ENCODE data around the gene TGFB1I1. TPM values are rescaled to one million over a fixed set of nuclear protein-coding genes. Genes with fewer than 3 reads are reported as not detected.

TGFB1I1 gene
- total and polyA plus RNA-seq, 2 of the 13 experiments (the other 11 are each of a cell fraction or from before 2014, with no cell fraction given): 0.80 to 2.9 TPM

DNA sequence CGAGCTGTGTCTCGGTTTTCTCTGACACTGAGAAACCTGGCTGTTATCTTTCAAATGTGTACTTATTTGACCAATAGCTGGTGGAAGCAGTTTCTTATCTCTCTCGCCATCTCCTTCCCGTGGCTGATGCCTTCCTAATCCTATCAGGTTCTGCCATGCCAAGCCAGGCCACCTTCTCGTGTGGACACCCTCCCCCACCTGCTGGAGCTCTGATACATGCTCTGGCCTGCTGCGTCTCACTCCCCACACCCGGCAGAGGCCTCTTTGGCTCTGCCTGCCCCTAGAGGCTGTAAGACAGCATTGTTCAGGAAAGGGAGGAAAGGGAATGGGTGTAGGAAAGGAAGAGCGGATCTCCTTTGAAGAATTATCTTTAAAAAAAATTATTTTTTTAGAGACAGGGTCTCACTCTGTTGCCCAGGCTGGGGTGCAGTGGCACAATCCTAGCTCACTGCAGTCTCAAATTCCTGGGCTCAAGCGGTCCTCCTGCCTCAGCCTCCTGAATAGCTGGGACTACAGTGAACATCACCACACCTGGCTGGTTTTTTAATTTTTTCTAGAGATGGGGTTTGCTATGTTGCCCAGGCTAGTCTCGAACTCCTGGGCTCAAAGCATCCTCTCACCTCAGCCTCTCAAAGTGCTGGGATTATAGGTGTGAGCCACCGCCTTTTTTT, 20.1 kb upstream of the TGFB1I1 start (continued):
- TF ChIP-seq E2F2 (CRISPR knock-in tag; IDR thresholded peaks at IDR 0.05; ENCODE audit: borderline replicate concordance) (no peak), TBX3 (IDR thresholded peaks at IDR 0.05; ENCODE audit: borderline replicate concordance) (no peak), STAT5B (CRISPR knock-in tag; IDR thresholded peaks at IDR 0.05) (no peak), ZNF746 (CRISPR knock-in tag; IDR thresholded peaks at IDR 0.05) (no peak), ZNF552 (CRISPR knock-in tag; IDR thresholded peaks at IDR 0.05; ENCODE audit: borderline replicate concordance) (no peak), ZNF282 (IDR thresholded peaks at IDR 0.05; ENCODE audit: partially characterized antibody) (no peak), TEAD2 (CRISPR knock-in tag; IDR thresholded peaks at IDR 0.05) (no peak), AHR (CRISPR knock-in tag; IDR thresholded peaks at IDR 0.05) (peak; percentile 53; the same call in 1 of the 2 replicates), BHLHE40 (IDR thresholded peaks at IDR 0.05; ENCODE audit: low read length) (0 out of 2 replicates have a peak, but pooled peaks have one; percentile 18), CBFB (CRISPR knock-in tag; IDR thresholded peaks at IDR 0.05) (no peak), ATF7 (IDR thresholded peaks at IDR 0.05) (no peak), ATF7 (CRISPR knock-in tag; IDR thresholded peaks at IDR 0.05) (no peak), ZNF549 (CRISPR knock-in tag; IDR thresholded peaks at IDR 0.05) (no peak), ZSCAN9 (CRISPR knock-in tag; IDR thresholded peaks at IDR 0.05; ENCODE audit: borderline replicate concordance) (peak; percentile 81), ZNF546 (CRISPR knock-in tag; conservative IDR thresholded peaks at IDR 0.05) (no peak), SKIL (CRISPR knock-in tag; IDR thresholded peaks at IDR 0.05; ENCODE audit: borderline replicate concordance) (no peak), MIXL1 (CRISPR knock-in tag; IDR thresholded peaks at IDR 0.05) (no peak), ZNF614 (CRISPR knock-in tag; IDR thresholded peaks at IDR 0.05; ENCODE audit: borderline replicate concordance) (0 out of 2 replicates have a peak, but pooled peaks have one; percentile 30)
- TF ChIP-seq, protein P1, sequence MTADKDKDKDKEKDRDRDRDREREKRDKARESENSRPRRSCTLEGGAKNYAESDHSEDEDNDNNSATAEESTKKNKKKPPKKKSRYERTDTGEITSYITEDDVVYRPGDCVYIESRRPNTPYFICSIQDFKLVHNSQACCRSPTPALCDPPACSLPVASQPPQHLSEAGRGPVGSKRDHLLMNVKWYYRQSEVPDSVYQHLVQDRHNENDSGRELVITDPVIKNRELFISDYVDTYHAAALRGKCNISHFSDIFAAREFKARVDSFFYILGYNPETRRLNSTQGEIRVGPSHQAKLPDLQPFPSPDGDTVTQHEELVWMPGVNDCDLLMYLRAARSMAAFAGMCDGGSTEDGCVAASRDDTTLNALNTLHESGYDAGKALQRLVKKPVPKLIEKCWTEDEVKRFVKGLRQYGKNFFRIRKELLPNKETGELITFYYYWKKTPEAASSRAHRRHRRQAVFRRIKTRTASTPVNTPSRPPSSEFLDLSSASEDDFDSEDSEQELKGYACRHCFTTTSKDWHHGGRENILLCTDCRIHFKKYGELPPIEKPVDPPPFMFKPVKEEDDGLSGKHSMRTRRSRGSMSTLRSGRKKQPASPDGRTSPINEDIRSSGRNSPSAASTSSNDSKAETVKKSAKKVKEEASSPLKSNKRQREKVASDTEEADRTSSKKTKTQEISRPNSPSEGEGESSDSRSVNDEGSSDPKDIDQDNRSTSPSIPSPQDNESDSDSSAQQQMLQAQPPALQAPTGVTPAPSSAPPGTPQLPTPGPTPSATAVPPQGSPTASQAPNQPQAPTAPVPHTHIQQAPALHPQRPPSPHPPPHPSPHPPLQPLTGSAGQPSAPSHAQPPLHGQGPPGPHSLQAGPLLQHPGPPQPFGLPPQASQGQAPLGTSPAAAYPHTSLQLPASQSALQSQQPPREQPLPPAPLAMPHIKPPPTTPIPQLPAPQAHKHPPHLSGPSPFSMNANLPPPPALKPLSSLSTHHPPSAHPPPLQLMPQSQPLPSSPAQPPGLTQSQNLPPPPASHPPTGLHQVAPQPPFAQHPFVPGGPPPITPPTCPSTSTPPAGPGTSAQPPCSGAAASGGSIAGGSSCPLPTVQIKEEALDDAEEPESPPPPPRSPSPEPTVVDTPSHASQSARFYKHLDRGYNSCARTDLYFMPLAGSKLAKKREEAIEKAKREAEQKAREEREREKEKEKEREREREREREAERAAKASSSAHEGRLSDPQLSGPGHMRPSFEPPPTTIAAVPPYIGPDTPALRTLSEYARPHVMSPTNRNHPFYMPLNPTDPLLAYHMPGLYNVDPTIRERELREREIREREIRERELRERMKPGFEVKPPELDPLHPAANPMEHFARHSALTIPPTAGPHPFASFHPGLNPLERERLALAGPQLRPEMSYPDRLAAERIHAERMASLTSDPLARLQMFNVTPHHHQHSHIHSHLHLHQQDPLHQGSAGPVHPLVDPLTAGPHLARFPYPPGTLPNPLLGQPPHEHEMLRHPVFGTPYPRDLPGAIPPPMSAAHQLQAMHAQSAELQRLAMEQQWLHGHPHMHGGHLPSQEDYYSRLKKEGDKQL (CRISPR knock-in tag; IDR thresholded peaks at IDR 0.05; ENCODE audit: low read depth): no peak
- TF ChIP-seq, protein P2, sequence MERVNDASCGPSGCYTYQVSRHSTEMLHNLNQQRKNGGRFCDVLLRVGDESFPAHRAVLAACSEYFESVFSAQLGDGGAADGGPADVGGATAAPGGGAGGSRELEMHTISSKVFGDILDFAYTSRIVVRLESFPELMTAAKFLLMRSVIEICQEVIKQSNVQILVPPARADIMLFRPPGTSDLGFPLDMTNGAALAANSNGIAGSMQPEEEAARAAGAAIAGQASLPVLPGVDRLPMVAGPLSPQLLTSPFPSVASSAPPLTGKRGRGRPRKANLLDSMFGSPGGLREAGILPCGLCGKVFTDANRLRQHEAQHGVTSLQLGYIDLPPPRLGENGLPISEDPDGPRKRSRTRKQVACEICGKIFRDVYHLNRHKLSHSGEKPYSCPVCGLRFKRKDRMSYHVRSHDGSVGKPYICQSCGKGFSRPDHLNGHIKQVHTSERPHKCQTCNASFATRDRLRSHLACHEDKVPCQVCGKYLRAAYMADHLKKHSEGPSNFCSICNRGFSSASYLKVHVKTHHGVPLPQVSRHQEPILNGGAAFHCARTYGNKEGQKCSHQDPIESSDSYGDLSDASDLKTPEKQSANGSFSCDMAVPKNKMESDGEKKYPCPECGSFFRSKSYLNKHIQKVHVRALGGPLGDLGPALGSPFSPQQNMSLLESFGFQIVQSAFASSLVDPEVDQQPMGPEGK (CRISPR knock-in tag; IDR thresholded peaks at IDR 0.05): peak; percentile 54; the same call in 1 of the 2 replicates
